Stimulated activated CD8-positive, alpha-beta memory T cell treated with anti-CD3 and anti-CD28 coated beads, Interleukin-15, amount 100 ng/mL, for 4 hours (primary cell): ENCODE data around the gene USP37.

Experiments
- DNase-seq, 2 donors: peaks; one replicate each; pipeline ENCODE4 v3.0.0-alpha.2; 2020; ENCODE audit warnings: low read depth in 2 of 2

USP37 gene

GRCh38 chr2:218474527-218474926 lies 93.6 kb downstream of the USP37 start:
- no peak for DNase-seq

- no peak for DNase-seq
Measured at GRCh38 chr2:218472988-218473387, 95.2 kb downstream of the USP37 start.

- no peak for DNase-seq
Measured at GRCh38 chr2:218471982-218472381, 96.2 kb downstream of the USP37 start.

GRCh38 chr2:218471036-218471435 lies 97.1 kb downstream of the USP37 start:
- DNase-seq, result no peak

GRCh38 chr2:218470448-218470847 lies 97.7 kb downstream of the USP37 start:
- DNase-seq, result no peak

- DNase-seq, result no peak
Measured at GRCh38 chr2:218465987-218466633, 102.0 kb downstream of the USP37 start.

- no peak for DNase-seq
Measured at GRCh38 chr2:218458598-218458997, 109.6 kb downstream of the USP37 start.

GRCh38 chr2:218456849-218457248 lies 111.3 kb downstream of the USP37 start:
- DNase-seq, result no peak

GRCh38 chr2:218452079-218452478 lies 116.1 kb downstream of the USP37 start:
- DNase-seq, result no peak

GRCh38 chr2:218448934-218449333 lies 119.2 kb downstream of the USP37 start:
- no peak for DNase-seq

- no peak for DNase-seq
Measured at GRCh38 chr2:218447072-218447471, 121.1 kb downstream of the USP37 start.

- DNase-seq, result no peak
Measured at GRCh38 chr2:218446547-218446946, 121.6 kb downstream of the USP37 start.

GRCh38 chr2:218445602-218446001 lies 122.5 kb downstream of the USP37 start:
- DNase-seq, result no peak

GRCh38 chr2:218444692-218445357 lies 123.3 kb downstream of the USP37 start:
- DNase-seq, result no peak

GRCh38 chr2:218438596-218438995 lies 129.6 kb downstream of the USP37 start:
- DNase-seq, result no peak

- no peak for DNase-seq
Measured at GRCh38 chr2:218437969-218438368, 130.2 kb downstream of the USP37 start.

- no peak for DNase-seq
Measured at GRCh38 chr2:218436992-218437391, 131.2 kb downstream of the USP37 start.

GRCh38 chr2:218435003-218435982 lies 132.9 kb downstream of the USP37 start:
- no peak for DNase-seq

GRCh38 chr2:218434456-218434855 lies 133.7 kb downstream of the USP37 start:
- DNase-seq, result no peak

GRCh38 chr2:218432676-218433365 lies 135.3 kb downstream of the USP37 start:
- DNase-seq, result no peak

GRCh38 chr2:218431878-218432277 lies 136.3 kb downstream of the USP37 start:
- no peak for DNase-seq

GRCh38 chr2:218430721-218431120 lies 137.4 kb downstream of the USP37 start:
- no peak for DNase-seq
